ENCODE measurements around the gene CDH4. TPM values are rescaled to one million over a fixed set of nuclear protein-coding genes. Genes with fewer than 3 reads are reported as not detected.
"Not testable (repeated sequence)": the region's sequence is repeated elsewhere in the genome, so short reads cannot be mapped to it uniquely, and the experiment has no call there.

CDH4 gene
- total RNA-seq, 2 donors from 2014 or later, result 0.07 to 0.94 TPM

DNA sequence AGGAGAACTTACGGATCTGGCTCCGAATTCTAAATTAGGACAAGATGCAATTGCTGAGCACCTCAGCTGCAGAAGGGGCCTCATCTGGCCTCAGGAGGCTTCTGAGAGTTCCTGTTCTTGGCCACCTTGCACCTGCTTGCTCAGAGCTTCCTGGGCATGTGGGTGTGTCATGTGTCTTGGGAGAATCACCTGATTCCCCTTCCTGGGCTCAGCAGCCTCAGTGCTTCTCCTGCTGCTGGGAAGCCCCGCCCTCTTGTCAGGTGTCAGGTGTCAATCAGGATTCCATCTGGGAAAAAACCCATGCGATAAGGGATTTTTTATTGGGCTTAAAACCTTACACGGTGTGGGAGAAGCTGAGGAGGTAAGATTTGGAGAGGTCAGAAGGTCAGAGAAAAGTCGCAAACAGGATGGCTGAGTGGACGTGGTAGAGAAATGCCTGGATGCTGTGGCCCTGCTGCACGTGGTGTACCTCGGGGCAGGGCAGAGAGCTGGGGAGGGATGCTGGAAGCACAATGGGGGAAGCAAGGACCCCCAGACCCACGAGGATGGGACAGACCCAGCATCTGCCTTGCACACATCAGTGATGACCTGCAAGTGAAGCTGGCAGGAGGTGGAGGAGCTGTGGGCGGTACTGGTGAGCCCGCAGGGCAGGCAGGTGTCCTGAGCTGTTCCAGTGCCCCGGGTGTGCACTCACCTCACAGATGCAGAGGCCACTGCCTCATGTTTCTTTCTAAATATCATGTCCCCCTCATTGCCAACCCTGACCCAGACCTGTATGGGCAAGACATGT lies 170.8 kb downstream of the CDH4 start:
- Histone ChIP-seq H3K4me3 (no peak overlapping the region), H3K36me3 (no peaks in the 10 kb centered on the region), H3K27me3 (no peaks in the 10 kb centered on the region), H3K9me3 (no peaks in the 10 kb centered on the region), H3K4me1 (no peaks in the 10 kb centered on the region), H3K27ac (no peak overlapping the region)
- no peak for DNase-seq (ENCODE audit: low spot score)
- TF ChIP-seq, protein P1, sequence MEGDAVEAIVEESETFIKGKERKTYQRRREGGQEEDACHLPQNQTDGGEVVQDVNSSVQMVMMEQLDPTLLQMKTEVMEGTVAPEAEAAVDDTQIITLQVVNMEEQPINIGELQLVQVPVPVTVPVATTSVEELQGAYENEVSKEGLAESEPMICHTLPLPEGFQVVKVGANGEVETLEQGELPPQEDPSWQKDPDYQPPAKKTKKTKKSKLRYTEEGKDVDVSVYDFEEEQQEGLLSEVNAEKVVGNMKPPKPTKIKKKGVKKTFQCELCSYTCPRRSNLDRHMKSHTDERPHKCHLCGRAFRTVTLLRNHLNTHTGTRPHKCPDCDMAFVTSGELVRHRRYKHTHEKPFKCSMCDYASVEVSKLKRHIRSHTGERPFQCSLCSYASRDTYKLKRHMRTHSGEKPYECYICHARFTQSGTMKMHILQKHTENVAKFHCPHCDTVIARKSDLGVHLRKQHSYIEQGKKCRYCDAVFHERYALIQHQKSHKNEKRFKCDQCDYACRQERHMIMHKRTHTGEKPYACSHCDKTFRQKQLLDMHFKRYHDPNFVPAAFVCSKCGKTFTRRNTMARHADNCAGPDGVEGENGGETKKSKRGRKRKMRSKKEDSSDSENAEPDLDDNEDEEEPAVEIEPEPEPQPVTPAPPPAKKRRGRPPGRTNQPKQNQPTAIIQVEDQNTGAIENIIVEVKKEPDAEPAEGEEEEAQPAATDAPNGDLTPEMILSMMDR (IDR thresholded peaks at IDR 0.05), result no peak

DNA sequence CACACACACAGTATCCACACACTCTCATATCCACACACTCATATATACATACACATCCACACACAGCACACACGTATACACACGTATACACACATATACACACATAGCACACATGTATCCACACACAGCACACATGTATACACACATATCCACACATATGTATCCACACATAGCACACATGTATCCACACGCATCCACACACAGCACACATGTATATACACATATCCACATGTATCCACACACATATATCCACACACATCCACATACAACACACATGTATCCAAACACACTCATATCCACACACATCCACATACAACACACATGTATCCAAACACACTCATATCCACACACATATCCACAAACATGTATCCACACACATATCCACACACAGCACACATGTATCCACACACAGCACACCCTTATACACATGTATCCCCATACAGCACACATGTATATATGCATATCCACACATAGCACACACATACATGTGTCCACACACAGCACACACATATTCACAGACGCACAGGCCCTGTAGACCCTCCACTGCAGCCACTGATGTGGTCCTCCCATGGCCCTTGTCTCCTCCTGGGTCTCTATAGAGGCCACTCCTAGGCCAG lies 172.1 kb downstream of the CDH4 start:
- H3K4me1 ChIP-seq, result no peaks in the 10 kb centered on the region
- no peaks in the 10 kb centered on the region for H3K9me3 ChIP-seq
- no peaks in the 10 kb centered on the region for H3K27me3 ChIP-seq
- no peak overlapping the region for H3K27ac ChIP-seq
- H3K4me3 ChIP-seq, result no peak overlapping the region
- TF ChIP-seq, protein P1 (IDR thresholded peaks at IDR 0.05), result no peak
- DNase-seq (ENCODE audit: low spot score), result no peak
- H3K36me3 ChIP-seq, result no peaks in the 10 kb centered on the region

DNA sequence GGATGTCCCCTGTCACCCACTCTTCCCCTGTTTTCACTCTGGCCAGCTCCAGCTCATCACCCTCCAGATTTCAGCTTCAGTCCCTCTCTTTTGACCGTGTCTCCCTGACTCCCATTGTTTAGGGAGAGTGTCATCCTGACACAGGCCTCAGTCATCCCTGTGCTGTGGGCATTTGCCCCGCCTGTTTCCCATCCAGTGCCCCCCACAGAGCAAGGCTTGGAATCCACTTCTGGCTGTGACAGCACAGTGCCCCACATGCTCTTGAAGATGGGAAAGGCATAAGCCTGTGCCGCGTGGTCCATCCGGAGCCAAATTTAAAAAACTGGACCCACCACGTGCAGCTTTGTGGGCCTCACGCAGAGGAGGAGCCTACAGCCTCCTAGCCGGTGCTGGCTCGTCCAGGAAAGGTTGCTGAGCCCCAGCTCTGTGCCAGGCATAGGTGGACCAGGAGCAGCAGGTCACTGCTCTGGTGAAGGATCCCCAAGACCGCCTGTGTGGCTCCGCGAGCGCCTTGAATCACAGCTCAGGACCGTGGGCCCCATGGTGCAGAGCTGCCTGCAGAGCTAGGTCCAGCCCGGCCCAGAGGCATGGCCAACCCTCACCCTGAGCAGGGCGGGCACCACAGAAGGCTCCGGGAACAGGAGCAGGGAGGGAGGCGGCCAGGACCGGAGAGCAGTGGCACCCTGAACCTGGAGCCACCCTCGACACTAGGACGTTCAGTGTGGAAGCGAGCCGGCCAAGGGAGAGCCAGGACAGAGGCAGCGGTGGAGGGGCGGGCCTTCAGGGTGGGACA lies 172.8 kb downstream of the CDH4 start:
- TF ChIP-seq, protein P1 (IDR thresholded peaks at IDR 0.05), result no peak
- no peaks in the 10 kb centered on the region for H3K36me3 ChIP-seq
- no peaks in the 10 kb centered on the region for H3K9me3 ChIP-seq
- DNase-seq (ENCODE audit: low spot score), result no peak
- no peak overlapping the region for H3K4me3 ChIP-seq
- no peak overlapping the region for H3K27ac ChIP-seq
- H3K27me3 ChIP-seq, result no peaks in the 10 kb centered on the region
- no peaks in the 10 kb centered on the region for H3K4me1 ChIP-seq

DNA sequence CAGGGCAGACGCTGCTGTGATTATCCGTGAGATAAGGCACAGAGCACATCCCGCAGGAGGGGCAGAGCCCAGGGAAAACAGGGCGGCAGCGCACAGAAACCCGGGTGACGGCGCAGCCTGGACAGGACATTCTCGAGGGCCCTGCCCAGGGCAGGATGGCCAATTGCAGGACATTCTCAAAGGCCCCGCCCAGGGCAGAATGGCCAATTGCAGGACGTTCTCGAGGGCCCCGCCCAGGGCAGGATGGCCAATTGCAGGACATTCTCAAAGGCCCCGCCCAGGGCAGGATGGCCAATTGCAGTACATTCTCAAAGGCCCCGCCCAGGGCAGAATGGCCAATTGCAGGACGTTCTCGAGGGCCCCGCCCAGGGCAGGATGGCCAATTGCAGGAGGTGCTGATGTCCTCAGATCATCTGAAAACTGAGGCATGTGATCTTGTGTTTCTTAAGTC lies 173.5 kb downstream of the CDH4 start:
- H3K27me3 ChIP-seq; H3K4me1 ChIP-seq; H3K36me3 ChIP-seq; H3K9me3 ChIP-seq; DNase-seq (ENCODE audit: low spot score); H3K27ac ChIP-seq; H3K4me3 ChIP-seq: not testable (repeated sequence)

DNA sequence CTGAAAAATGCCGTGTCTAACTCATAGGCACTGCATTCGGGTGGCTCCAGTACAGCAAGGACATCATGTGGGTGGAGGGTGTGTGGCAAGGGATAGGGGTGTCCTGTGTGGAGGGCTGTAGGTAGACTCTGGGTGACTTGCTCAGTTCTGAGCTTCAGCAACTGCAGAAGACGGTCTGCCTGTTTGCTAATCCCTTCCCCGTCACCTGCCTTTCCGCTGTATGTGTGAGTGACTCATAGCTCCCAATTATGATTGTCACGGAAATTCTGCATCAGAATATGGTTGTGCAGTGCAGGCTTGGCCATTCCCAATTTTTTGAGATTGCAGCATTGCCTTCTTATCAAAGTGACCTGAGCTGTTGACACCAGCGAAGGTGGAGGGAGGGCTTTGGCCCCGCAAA lies 174.3 kb downstream of the CDH4 start:
- Histone ChIP-seq H3K9me3 (no peaks in the 10 kb centered on the region), H3K4me1 (no peaks in the 10 kb centered on the region), H3K27me3 (no peaks in the 10 kb centered on the region), H3K4me3 (no peak overlapping the region), H3K36me3 (no peaks in the 10 kb centered on the region), H3K27ac (no peak overlapping the region)
- DNase-seq (ENCODE audit: low spot score), result no peak
- TF ChIP-seq, protein P1 (IDR thresholded peaks at IDR 0.05), result no peak
